ENCODE data around the gene ZNF783. TPM values are rescaled to one million over a fixed set of nuclear protein-coding genes. Genes with fewer than 3 reads are reported as not detected.
"Not testable (repeated sequence)": the region's sequence is repeated elsewhere in the genome, so short reads cannot be mapped to it uniquely, and the experiment has no call there.

The ZNF783 gene
- total RNA-seq, 1 experiment from 2014 or later: 4.8 TPM

DNA sequence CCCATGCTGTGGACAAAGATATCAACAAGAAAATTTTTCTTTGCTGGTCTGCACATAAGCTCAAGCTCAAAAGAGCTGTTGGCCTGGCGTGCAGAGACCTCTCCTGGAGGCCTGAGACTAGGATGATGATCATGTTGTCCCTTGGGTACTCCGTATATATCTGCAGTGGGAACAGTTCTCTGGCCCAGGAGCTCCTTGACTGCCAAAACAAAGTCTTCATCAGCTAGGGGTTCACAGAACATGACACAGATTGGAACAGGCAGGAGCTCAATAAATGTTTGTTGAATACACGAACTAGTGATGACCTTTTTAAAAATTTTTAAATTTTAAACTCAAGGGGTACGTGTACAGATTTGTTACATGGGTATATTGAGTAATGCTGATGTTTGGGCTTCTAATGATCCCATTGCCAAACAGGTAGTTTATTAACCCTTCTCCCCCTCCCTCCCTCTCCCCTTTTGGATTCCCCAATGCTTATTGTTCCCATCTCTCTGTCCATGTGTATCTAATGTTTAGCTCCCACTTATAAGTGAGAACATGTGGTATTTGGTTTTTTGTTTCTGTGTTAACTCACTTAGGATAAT lies 49.1 kb downstream of the ZNF783 start:
- in situ Hi-C loops (cut with HindIII; ENCODE audit: low pct_unique_long_range_greater_than_20kb, low sequenced_read_pairs): no loop called here
- DNase-seq (ENCODE audit: low read depth, low spot score): no peak

DNA sequence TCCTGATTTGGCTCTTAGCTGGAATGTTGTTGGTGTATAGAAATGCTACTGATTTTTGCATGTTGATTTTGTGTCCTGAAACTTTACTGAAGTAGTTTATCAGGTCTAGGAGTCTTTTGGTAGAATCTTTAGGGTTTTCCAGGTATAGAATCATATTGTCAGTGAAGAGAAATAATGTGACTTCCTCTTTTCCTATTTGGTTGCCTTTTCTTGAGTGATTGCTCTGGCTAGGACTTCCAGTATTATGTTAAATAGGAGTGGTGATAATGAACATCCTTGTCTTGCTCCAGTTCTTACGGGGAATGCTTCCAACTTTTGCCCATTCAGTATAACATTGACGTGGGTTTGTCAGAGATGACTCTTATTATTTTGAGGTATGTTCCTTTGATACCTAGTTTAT lies 52.0 kb downstream of the ZNF783 start:
- DNase-seq (ENCODE audit: low read depth, low spot score): no peak
- in situ Hi-C loops (cut with HindIII; ENCODE audit: low pct_unique_long_range_greater_than_20kb, low sequenced_read_pairs): no loop called here

DNA sequence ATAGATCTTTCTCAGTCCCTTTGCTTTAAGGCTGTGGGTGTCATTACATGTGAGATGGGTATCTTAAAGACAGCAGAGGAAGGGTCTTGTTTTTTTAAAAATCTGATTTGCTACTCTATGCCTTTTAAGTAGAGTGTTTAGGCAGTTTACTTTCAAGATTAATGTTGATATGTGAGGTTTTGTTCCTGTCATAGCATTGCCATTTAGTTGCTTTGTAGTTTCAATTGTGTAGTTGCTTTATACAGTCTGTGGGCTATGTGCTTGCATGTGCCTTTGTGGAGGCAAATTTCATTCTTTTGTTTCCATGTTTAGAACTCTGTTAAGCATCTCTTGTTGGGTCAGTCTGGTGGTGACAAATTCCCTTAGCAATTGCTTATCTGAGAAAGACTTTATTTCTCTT lies 54.6 kb downstream of the ZNF783 start:
- in situ Hi-C loops (cut with HindIII; ENCODE audit: low pct_unique_long_range_greater_than_20kb, low sequenced_read_pairs): no loop called here
- no peak for DNase-seq (ENCODE audit: low read depth, low spot score)

DNA sequence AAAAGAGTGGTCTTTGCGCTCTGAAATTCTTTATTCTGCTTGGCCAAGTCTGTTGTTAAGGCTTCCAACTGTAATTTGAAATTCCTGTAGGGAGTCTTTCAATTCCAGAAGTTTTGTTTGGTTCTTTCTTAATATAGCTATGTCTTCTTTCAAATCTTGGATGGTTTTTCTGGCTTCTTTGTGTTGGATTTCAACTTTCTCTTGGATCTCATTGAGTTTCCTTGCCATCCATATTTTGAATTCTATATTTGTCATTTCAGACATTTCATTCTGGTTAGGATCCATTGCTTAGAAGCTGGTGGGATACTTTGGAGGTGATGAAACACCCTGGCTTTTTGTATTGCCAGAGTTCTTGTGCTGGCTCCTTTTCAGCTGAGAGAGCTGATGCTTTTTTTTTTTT lies 55.5 kb downstream of the ZNF783 start:
- in situ Hi-C loops (cut with HindIII; ENCODE audit: low pct_unique_long_range_greater_than_20kb, low sequenced_read_pairs): no loop called here
- no peak for DNase-seq (ENCODE audit: low read depth, low spot score)

GRCh38 chr7:149317986-149318672 lies 56.1 kb downstream of the ZNF783 start:
- peak; percentile 79 for DNase-seq (ENCODE audit: low read depth, low spot score)

GRCh38 chr7:149319376-149319775 lies 57.4 kb downstream of the ZNF783 start:
- in situ Hi-C loops (cut with HindIII; ENCODE audit: low pct_unique_long_range_greater_than_20kb, low sequenced_read_pairs): no loop called here

More at GRCh38 chr7:149317986-149318672, 56.1 kb downstream of the ZNF783 start:
- in situ Hi-C loops (cut with HindIII; ENCODE audit: low pct_unique_long_range_greater_than_20kb, low sequenced_read_pairs): no loop called here

GRCh38 chr7:149320313-149321124 lies 58.5 kb downstream of the ZNF783 start:
- DNase-seq (ENCODE audit: low read depth, low spot score): no peak
- in situ Hi-C loops (cut with HindIII; ENCODE audit: low pct_unique_long_range_greater_than_20kb, low sequenced_read_pairs): no loop called here

More at GRCh38 chr7:149319376-149319775, 57.4 kb downstream of the ZNF783 start:
- DNase-seq (ENCODE audit: low read depth, low spot score): no peak

DNA sequence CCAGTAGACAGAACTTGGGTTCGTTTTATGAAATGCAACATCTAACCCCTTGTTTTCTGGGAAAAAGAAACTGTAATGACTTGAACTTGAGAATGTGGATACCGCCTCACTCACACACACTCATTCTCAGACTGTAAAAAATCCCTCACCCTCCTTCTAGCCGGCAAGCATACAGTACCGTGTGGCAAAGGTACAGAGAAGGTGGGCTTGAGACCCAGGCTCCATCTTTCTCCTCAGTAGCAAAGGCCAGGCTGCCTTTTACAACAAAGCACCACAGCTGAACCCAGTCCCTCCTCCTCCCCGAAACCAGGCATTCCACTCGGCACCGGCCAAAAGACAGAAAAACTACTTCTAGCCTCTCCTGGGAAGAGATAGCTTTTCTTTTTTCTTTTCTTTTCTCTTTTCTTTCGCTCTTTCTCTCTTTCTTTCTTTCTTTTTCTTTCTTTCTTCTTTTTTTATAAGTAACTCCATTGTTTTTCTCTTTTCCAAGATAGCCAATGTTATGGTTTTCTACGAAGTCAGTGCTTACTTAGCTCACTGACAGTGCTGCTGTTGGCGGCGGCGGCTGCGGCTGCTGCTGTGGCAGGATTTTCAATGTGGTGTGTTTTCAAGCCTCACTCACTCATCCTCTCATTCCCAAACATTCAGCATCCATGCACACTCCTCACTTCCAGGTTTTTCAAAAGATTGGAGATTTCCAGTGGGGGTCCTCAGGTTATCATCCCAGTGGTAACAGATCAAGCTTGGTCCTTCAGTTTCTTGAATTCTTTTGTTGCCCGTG lies 59.3 kb downstream of the ZNF783 start:
- in situ Hi-C loops (cut with HindIII; ENCODE audit: low pct_unique_long_range_greater_than_20kb, low sequenced_read_pairs); DNase-seq (ENCODE audit: low read depth, low spot score): not testable (repeated sequence)

GRCh38 chr7:149321978-149322541 lies 60.1 kb downstream of the ZNF783 start:
- DNase-seq (ENCODE audit: low read depth, low spot score): no peak
- in situ Hi-C loops (cut with HindIII; ENCODE audit: low pct_unique_long_range_greater_than_20kb, low sequenced_read_pairs): no loop called here

DNA sequence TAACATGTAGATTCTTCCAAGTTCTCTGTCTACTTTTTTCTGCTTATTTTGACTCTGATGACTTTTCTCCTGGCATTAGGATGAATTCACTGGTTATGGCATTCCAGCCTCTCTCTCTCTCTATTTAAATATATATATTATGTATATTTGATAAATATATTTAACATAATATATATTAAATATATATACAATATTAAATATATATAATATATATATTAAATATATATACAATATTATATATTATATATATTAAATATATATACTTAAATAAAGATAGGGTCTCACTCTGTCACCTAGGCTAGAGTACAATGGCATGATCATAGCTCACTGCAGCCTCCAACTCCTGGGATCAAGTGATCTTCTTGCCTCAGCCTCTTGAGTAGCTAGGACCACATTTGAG lies 60.7 kb downstream of the ZNF783 start:
- DNase-seq (ENCODE audit: low read depth, low spot score): no peak
- in situ Hi-C loops (cut with HindIII; ENCODE audit: low pct_unique_long_range_greater_than_20kb, low sequenced_read_pairs): no loop called here

DNA sequence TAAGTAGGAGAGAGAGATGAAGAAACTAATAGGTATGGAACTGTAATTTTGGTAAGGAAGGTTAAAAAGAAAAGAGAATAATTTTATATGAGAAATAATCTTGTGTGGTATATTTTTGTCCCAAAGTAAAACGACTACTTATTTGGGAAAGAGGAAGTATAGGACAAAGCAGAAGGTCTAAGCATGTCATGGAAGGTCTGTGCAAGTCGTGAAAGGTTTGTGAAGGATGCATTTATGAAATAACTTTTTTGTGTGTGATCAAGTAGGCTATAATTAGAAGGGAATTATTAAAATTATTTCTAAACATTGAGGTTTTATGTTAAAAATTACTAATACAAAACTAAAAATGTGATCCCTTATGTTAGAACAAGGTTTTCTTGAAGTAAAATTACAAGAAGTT lies 63.3 kb downstream of the ZNF783 start:
- DNase-seq (ENCODE audit: low read depth, low spot score): no peak
- in situ Hi-C loops (cut with HindIII; ENCODE audit: low pct_unique_long_range_greater_than_20kb, low sequenced_read_pairs): no loop called here

DNA sequence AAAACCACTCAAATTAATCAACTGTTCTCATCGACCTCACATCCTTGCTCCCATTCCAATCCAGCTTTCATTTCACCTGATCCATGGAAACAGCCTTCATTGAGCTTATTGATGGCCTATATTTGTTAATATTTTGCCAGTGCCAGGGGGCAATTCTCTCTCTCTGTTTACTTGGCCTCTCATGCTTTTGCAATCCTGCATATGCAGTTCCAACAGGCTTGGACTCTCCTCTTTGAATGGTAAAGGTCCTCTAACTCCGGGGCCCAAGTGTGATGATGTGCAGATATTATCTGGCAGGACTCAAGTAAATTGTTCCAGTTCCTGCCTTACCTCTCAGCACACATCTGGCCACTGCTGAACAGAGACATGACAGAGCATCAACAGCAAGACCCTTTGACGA lies 67.3 kb downstream of the ZNF783 start:
- no peak for DNase-seq (ENCODE audit: low read depth, low spot score)
- in situ Hi-C loops (cut with HindIII; ENCODE audit: low pct_unique_long_range_greater_than_20kb, low sequenced_read_pairs): no loop called here

GRCh38 chr7:149329766-149330334 lies 67.9 kb downstream of the ZNF783 start:
- in situ Hi-C loops (cut with HindIII; ENCODE audit: low pct_unique_long_range_greater_than_20kb, low sequenced_read_pairs): no loop called here
- DNase-seq (ENCODE audit: low read depth, low spot score): no peak

DNA sequence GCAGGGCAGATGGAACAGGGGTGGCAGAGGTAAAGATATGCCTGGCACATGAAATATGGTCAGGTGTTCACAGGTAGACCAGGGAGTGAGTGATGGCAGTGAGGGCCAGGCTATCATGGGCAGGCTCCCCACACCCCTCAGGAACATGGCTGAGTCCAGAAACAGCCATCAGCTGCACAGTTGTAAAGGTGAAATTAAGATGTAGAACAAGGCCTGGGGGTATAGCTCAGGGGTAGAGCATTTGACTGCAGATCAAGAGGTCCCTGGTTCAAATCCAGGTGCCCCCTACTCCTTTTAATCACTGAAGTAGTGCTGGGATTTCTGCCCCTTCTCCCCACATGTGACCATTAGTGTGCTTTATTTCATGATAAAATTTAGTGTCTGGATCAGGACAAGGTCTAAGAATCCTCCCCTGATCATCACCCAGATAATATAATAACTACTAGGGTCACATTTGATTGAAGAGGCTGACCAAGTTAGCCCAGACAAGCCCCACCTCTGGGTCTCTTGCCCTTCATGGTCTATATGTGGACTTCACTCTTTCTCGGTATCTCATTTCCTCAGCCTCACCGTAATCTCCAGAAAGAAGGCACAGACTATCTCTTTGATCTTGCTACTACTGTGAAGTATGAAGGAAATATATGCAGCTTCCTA lies 69.0 kb downstream of the ZNF783 start:
- peak; percentile 35 for DNase-seq (ENCODE audit: low read depth, low spot score)
- in situ Hi-C loops (cut with HindIII; ENCODE audit: low pct_unique_long_range_greater_than_20kb, low sequenced_read_pairs): no loop called here

DNA sequence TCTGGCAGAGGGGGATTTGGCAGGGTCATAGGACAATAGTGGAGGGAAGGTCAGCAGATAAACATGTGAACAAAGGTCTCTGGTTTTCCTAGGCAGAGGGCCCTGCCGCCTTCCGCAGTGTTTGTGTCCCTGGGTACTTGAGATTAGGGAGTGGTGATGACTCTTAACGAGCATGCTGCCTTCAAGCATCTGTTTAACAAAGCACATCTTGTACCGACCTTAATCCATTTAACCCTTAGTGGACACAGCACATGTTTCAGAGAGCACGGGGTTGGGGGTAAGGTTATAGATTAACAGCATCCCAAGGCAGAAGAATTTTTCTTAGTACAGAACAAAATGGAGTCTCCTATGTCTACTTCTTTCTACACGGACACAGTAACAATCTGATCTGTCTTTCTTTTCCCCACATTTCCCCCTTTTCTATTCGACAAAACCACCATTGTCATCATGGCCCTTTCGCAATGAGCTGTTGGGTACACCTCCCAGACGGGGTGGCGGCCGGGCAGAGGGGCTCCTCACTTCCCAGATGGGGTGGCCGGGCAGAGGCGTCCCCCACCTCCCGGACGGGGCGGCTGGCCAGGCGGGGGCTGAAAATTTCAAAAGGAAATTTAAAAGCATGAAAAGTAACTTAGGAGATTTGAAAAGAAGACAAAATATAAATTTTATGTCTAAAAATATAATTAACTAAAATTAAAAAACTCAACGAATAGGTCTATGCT lies 70.8 kb downstream of the ZNF783 start:
- DNase-seq (ENCODE audit: low read depth, low spot score); in situ Hi-C loops (cut with HindIII; ENCODE audit: low pct_unique_long_range_greater_than_20kb, low sequenced_read_pairs): not testable (repeated sequence)

- in situ Hi-C loops (cut with HindIII; ENCODE audit: low pct_unique_long_range_greater_than_20kb, low sequenced_read_pairs): no loop called here
- DNase-seq (ENCODE audit: low read depth, low spot score): no peak
Observed at GRCh38 chr7:149333321-149333717, 71.3 kb downstream of the ZNF783 start.

All from SK-MEL-5 (cell line).